ENCODE measurements around the gene CRACDL. TPM values are rescaled to one million over a fixed set of nuclear protein-coding genes. Genes with fewer than 3 reads are reported as not detected.

The CRACDL gene
- total RNA-seq, 1 experiment from 2014 or later = 0.08 TPM

GRCh38 chr2:98803405-98804264, 132.4 kb downstream of the CRACDL start:
- no peak for DNase-seq (ENCODE audit: low spot score)

- no peak for DNase-seq (ENCODE audit: low spot score)
Measured at GRCh38 chr2:98802344-98802743, 133.7 kb downstream of the CRACDL start.

GRCh38 chr2:98801921-98802321, 134.1 kb downstream of the CRACDL start:
- DNase-seq (ENCODE audit: low spot score) = no peak

- no peak for DNase-seq (ENCODE audit: low spot score)
Measured at GRCh38 chr2:98801286-98801685, 134.7 kb downstream of the CRACDL start.

GRCh38 chr2:98800330-98801064, 135.5 kb downstream of the CRACDL start:
- DNase-seq (ENCODE audit: low spot score) = no peak

- DNase-seq (ENCODE audit: low spot score) = no peak
Measured at GRCh38 chr2:98799375-98800329, 136.4 kb downstream of the CRACDL start.

- DNase-seq (ENCODE audit: low spot score) = no peak
Measured at GRCh38 chr2:98796775-98797544, 139.1 kb downstream of the CRACDL start.

GRCh38 chr2:98795891-98796676, 139.9 kb downstream of the CRACDL start:
- no peak for DNase-seq (ENCODE audit: low spot score)

GRCh38 chr2:98793897-98794830, 141.9 kb downstream of the CRACDL start:
- DNase-seq (ENCODE audit: low spot score) = no peak

GRCh38 chr2:98793275-98793674, 142.8 kb downstream of the CRACDL start:
- no peak for DNase-seq (ENCODE audit: low spot score)

- DNase-seq (ENCODE audit: low spot score) = no peak
Measured at GRCh38 chr2:98790221-98790620, 145.8 kb downstream of the CRACDL start.

GRCh38 chr2:98787700-98788099, 148.3 kb downstream of the CRACDL start:
- DNase-seq (ENCODE audit: low spot score) = no peak

GRCh38 chr2:98786179-98786578, 149.8 kb downstream of the CRACDL start:
- no peak for DNase-seq (ENCODE audit: low spot score)

GRCh38 chr2:98782570-98782969, 153.5 kb downstream of the CRACDL start:
- no peak for DNase-seq (ENCODE audit: low spot score)

- DNase-seq (ENCODE audit: low spot score) = no peak
Measured at GRCh38 chr2:98781822-98782221, 154.2 kb downstream of the CRACDL start.

- no peak for DNase-seq (ENCODE audit: low spot score)
Measured at GRCh38 chr2:98778741-98779483, 157.1 kb downstream of the CRACDL start.

- no peak for DNase-seq (ENCODE audit: low spot score)
Measured at GRCh38 chr2:98778151-98778550, 157.9 kb downstream of the CRACDL start.

GRCh38 chr2:98777710-98778109, 158.3 kb downstream of the CRACDL start:
- DNase-seq (ENCODE audit: low spot score) = no peak

Data from H4 (cell line).